Measurements from ENCODE around the gene VIPR2.

VIPR2 gene

DNA sequence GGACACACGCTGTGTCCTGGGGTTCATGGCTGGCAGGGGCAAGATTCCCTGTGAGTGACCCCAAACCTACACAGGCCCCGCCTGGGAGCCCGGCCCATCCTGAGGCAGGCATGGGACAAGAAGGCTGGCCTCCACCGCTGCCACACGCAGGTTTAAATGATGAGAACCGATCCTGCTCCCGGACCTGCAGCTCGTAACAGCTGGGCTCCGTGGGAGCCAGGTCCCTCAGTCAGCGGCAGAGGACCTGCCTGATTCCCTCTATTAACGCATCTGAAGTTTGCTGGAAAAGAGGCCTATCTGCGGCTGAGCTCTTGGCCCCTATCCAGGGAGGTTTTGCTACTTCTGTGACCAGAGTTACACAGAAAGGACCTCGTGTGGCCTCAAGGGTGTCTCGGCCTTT is 112.3 kb downstream of the VIPR2 start:
- POLR2A ChIA-PET: no interaction called here
- Histone ChIP-seq H3K9me3 (ENCODE audit: control extremely low read depth in 1 of 5, control insufficient read depth in 4 of 5, insufficient read depth in 2 of 5, low read depth in 1 of 5, low read length in 4 of 5) (peaks cover 0 to 5% (median 0%) of the 10 kb centered on the region in 5 experiments), H3K36me3 (ENCODE audit: control insufficient read depth in 4 of 4, insufficient read depth in 4 of 4, low read length in 3 of 4) (no peaks in the 10 kb centered on the region), H3K27ac (ENCODE audit: insufficient read depth in 1 of 2, low read depth in 1 of 2, low read length in 2 of 2, poor library complexity in 1 of 2, severe bottlenecking in 2 of 2) (no peak overlapping the region), H3K4me1 (ENCODE audit: control extremely low read depth in 1 of 4, control insufficient read depth in 4 of 4, insufficient read depth in 4 of 4, low read length in 3 of 4) (peaks cover 0 to 16% (median 14%) of the 10 kb centered on the region in 4 experiments), H3K27me3 (replicated peaks in 2 of 5; ENCODE audit: control insufficient read depth in 4 of 5, insufficient read depth in 5 of 5, low read length in 4 of 5) (peaks cover 0 to 39% (median 9%) of the 10 kb centered on the region in 5 experiments), H3K4me3 (ENCODE audit: control insufficient read depth in 1 of 7, extremely low read depth in 1 of 7, insufficient read depth in 4 of 7, low read depth in 2 of 7, low read length in 6 of 7) (no peak overlapping the region)
- 97% methylated on average over 14 of the region's 14 CpGs for WGBS (ENCODE audit: insufficient coverage)
- CTCF ChIA-PET: interaction anchor here (0.9 kb wide), 1 partner anchor 55 kb away, joined by 3 read pairs; no protein-coding TSS in a partner anchor
- DNase-seq: no peak

DNA sequence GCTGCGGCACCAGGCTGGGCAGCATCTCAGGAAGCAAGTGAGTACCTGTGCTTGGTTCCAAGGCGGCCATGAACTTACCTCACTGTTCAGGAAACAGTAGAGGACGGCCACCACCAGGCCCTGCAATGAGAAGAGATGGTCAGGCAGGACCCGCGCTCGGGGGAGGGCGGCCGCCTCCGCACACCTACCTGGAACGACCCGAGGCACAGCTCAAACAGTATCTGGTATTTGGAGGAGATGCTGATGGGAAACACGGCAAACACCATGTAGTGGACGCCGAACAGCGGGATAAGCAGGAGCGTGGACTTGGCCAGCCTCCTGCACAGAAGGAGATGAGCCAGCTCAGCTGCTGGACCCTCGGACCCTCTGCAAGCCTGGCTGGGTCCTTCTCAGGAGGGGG is 112.9 kb downstream of the VIPR2 start:
- peaks cover 0 to 5% (median 0%) of the 10 kb centered on the region in 5 experiments for H3K9me3 ChIP-seq (ENCODE audit: control extremely low read depth in 1 of 5, control insufficient read depth in 4 of 5, insufficient read depth in 2 of 5, low read depth in 1 of 5, low read length in 4 of 5)
- no peaks in the 10 kb centered on the region for H3K36me3 ChIP-seq (ENCODE audit: control insufficient read depth in 4 of 4, insufficient read depth in 4 of 4, low read length in 3 of 4)
- peaks cover 0 to 39% (median 9%) of the 10 kb centered on the region in 5 experiments for H3K27me3 ChIP-seq (replicated peaks in 2 of 5; ENCODE audit: control insufficient read depth in 4 of 5, insufficient read depth in 5 of 5, low read length in 4 of 5)
- POLR2A ChIA-PET: no interaction called here
- H3K27ac ChIP-seq (ENCODE audit: insufficient read depth in 1 of 2, low read depth in 1 of 2, low read length in 2 of 2, poor library complexity in 1 of 2, severe bottlenecking in 2 of 2): no peak overlapping the region
- no peak overlapping the region for H3K4me3 ChIP-seq (ENCODE audit: control insufficient read depth in 1 of 7, extremely low read depth in 1 of 7, insufficient read depth in 4 of 7, low read depth in 2 of 7, low read length in 6 of 7)
- CTCF ChIA-PET: interaction anchor here (0.9 to 1.4 kb wide), 2 partner anchors 54 to 55 kb away, joined by 3 to 4 read pairs; no protein-coding TSS in a partner anchor
- DNase-seq: no peak
- 99% methylated on average over 17 of the region's 17 CpGs for WGBS (ENCODE audit: insufficient coverage)
- H3K4me1 ChIP-seq (ENCODE audit: control extremely low read depth in 1 of 4, control insufficient read depth in 4 of 4, insufficient read depth in 4 of 4, low read length in 3 of 4): peaks cover 0 to 11% (median 9%) of the 10 kb centered on the region in 4 experiments

DNA sequence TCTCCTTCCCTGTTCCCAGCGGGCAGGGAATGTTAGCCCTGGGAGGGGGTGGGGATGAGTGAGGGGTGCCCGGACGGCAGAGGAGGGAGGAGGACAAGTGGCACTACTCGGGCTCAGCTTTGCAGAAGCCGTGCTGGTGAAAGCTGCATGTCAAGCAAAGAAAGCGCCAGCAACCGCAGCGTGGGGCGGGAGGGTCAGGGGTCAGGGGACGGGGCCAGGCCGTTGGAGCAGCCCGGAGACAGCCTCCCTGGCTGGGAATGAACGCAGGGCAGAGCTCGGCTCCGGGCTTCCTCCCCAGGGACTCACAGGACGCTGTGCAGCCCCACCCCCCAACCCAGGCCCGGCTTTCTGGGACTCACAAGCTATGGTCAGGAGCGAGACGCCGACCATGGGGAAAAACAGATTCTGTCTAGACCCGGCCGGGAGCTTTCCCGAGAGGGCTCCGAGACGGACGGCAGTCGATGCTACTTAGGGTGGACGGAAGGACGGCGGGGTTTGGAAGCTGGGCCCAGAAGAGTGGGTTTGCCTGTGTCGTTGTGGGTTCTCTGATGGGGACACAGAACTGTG is 113.4 kb downstream of the VIPR2 start:
- no peak overlapping the region for H3K27ac ChIP-seq (ENCODE audit: insufficient read depth in 1 of 2, low read depth in 1 of 2, low read length in 2 of 2, poor library complexity in 1 of 2, severe bottlenecking in 2 of 2)
- peaks cover 0 to 5% (median 0%) of the 10 kb centered on the region in 5 experiments for H3K9me3 ChIP-seq (ENCODE audit: control extremely low read depth in 1 of 5, control insufficient read depth in 4 of 5, insufficient read depth in 2 of 5, low read depth in 1 of 5, low read length in 4 of 5)
- H3K27me3 ChIP-seq (replicated peaks in 2 of 5; ENCODE audit: control insufficient read depth in 4 of 5, insufficient read depth in 5 of 5, low read length in 4 of 5): peaks cover 0 to 39% (median 9%) of the 10 kb centered on the region in 5 experiments
- H3K36me3 ChIP-seq (ENCODE audit: control insufficient read depth in 4 of 4, insufficient read depth in 4 of 4, low read length in 3 of 4): no peaks in the 10 kb centered on the region
- ChIA-PET CTCF (interaction anchor here (1.4 to 1.6 kb wide), 2 partner anchors 19 to 54 kb away, joined by 4 read pairs; no protein-coding TSS in a partner anchor), POLR2A (no interaction called here)
- peaks cover 0 to 10% (median 8%) of the 10 kb centered on the region in 4 experiments for H3K4me1 ChIP-seq (ENCODE audit: control extremely low read depth in 1 of 4, control insufficient read depth in 4 of 4, insufficient read depth in 4 of 4, low read length in 3 of 4)
- peak overlapping the region in 6 of 7 experiments; percentile 25 to 78 (median 64) for H3K4me3 ChIP-seq (ENCODE audit: control insufficient read depth in 1 of 7, extremely low read depth in 1 of 7, insufficient read depth in 4 of 7, low read depth in 2 of 7, low read length in 6 of 7)
- DNase-seq: no peak
- WGBS (ENCODE audit: insufficient coverage): 70% methylated on average over 28 of the region's 31 CpGs

DNA sequence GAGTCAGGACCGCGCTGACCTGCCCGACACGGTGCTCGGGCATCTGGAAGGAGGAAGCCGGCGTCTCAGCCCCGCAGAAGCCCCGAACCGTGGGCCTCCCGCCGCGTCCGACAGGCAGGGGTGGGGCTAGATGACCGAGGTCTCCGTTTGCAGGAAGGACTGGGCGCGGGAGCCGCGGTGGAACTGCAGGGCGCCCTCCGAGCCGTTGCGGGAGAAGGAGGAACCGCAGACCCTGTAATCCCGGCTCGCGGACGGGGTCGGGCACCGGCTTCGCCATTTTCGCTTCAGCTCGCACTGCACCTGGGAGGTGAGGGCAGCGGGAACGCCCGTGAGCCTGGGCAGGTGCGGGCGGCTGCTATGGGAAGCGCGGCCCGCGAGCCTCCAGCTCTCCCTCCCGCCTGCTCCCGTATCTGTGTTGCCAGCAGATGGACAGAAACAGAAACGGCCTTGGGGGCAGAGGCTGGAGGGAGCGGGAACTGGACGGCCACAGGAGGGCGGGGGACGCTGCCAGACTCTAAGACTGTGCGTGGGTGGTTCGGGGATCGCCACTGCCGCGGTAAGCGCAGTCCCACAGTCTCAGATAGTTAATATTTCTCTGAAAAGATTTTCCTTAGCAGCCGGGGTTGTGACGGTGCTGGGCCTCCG is 114.1 kb downstream of the VIPR2 start:
- peak; percentile 46 to 68 (median 62) for DNase-seq
- POLR2A ChIA-PET: no interaction called here

DNA sequence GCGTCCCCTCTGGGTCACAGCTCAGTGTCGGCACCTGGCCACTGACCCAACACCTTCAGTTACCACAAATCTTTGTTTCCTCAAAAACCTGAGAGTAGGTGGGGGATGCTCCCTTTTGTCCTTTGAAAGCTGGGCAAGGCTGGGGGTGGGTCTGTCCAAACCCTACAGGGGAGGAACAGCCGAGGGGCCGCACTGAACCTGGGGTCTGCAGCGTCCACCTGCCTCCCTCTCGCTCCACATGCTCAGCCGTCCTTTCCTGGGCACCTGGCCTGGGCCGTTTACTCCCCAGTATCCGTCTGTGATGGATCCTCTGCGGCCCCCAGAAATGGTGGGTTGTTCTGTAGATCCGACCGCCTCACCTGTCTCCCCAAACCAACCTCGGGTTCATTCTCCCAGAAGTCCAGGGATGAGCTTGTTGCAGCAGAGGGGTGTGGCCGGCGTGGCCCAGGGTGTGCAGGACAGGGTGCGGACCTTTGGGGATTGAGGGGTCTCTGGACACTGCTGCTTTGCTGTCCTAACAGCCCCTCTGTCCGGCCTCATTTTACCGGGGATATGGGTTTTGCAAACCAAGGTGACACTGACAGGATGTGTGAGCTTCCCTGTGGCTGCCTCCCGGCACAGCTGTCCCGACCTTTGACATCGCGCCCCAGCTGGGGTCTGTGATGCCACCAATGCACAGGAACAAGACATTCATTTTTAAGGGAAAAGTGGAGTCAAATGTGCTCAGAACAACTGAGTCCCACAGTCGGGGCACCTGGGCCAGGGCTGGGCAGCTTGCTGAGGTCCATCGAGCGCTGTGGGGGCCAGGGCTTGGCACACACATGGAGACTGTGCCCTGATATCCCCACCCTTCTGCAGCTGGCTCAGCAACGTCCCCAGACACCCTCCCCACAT is 115.9 kb downstream of the VIPR2 start:
- Histone ChIP-seq H3K9me3 (ENCODE audit: control extremely low read depth in 1 of 5, control insufficient read depth in 4 of 5, insufficient read depth in 2 of 5, low read depth in 1 of 5, low read length in 4 of 5) (peaks cover 0 to 5% (median 0%) of the 10 kb centered on the region in 5 experiments), H3K4me3 (ENCODE audit: control insufficient read depth in 1 of 7, extremely low read depth in 1 of 7, insufficient read depth in 4 of 7, low read depth in 2 of 7, low read length in 6 of 7) (no peak overlapping the region), H3K27me3 (replicated peaks in 2 of 5; ENCODE audit: control insufficient read depth in 4 of 5, insufficient read depth in 5 of 5, low read length in 4 of 5) (peaks cover 0 to 39% (median 9%) of the 10 kb centered on the region in 5 experiments), H3K36me3 (ENCODE audit: control insufficient read depth in 4 of 4, insufficient read depth in 4 of 4, low read length in 3 of 4) (no peaks in the 10 kb centered on the region), H3K4me1 (ENCODE audit: control extremely low read depth in 1 of 4, control insufficient read depth in 4 of 4, insufficient read depth in 4 of 4, low read length in 3 of 4) (peaks cover 0 to 10% (median 8%) of the 10 kb centered on the region in 4 experiments), H3K27ac (ENCODE audit: insufficient read depth in 1 of 2, low read depth in 1 of 2, low read length in 2 of 2, poor library complexity in 1 of 2, severe bottlenecking in 2 of 2) (no peak overlapping the region)
- ChIA-PET CTCF (no interaction called here), POLR2A (no interaction called here)
- DNase-seq: no peak
- WGBS (ENCODE audit: insufficient coverage): 90% methylated on average over 21 of the region's 26 CpGs

More for the DNA sequence above, 114.1 kb downstream of the VIPR2 start:
- Histone ChIP-seq H3K27ac (ENCODE audit: insufficient read depth in 1 of 2, low read depth in 1 of 2, low read length in 2 of 2, poor library complexity in 1 of 2, severe bottlenecking in 2 of 2) (no peak overlapping the region), H3K27me3 (replicated peaks in 2 of 5; ENCODE audit: control insufficient read depth in 4 of 5, insufficient read depth in 5 of 5, low read length in 4 of 5) (peaks cover 0 to 39% (median 9%) of the 10 kb centered on the region in 5 experiments), H3K4me1 (ENCODE audit: control extremely low read depth in 1 of 4, control insufficient read depth in 4 of 4, insufficient read depth in 4 of 4, low read length in 3 of 4) (peaks cover 0 to 10% (median 8%) of the 10 kb centered on the region in 4 experiments), H3K4me3 (ENCODE audit: control insufficient read depth in 1 of 7, extremely low read depth in 1 of 7, insufficient read depth in 4 of 7, low read depth in 2 of 7, low read length in 6 of 7) (peak overlapping the region; percentile 25 to 78 (median 56)), H3K9me3 (ENCODE audit: control extremely low read depth in 1 of 5, control insufficient read depth in 4 of 5, insufficient read depth in 2 of 5, low read depth in 1 of 5, low read length in 4 of 5) (peaks cover 0 to 5% (median 0%) of the 10 kb centered on the region in 5 experiments), H3K36me3 (ENCODE audit: control insufficient read depth in 4 of 4, insufficient read depth in 4 of 4, low read length in 3 of 4) (no peaks in the 10 kb centered on the region)
- WGBS (ENCODE audit: insufficient coverage): 2% methylated on average over 51 of the region's 59 CpGs
- CTCF ChIA-PET: interaction anchor here (1.4 to 1.6 kb wide), 2 partner anchors 19 to 53 kb away, joined by 4 read pairs; no protein-coding TSS in a partner anchor

DNA sequence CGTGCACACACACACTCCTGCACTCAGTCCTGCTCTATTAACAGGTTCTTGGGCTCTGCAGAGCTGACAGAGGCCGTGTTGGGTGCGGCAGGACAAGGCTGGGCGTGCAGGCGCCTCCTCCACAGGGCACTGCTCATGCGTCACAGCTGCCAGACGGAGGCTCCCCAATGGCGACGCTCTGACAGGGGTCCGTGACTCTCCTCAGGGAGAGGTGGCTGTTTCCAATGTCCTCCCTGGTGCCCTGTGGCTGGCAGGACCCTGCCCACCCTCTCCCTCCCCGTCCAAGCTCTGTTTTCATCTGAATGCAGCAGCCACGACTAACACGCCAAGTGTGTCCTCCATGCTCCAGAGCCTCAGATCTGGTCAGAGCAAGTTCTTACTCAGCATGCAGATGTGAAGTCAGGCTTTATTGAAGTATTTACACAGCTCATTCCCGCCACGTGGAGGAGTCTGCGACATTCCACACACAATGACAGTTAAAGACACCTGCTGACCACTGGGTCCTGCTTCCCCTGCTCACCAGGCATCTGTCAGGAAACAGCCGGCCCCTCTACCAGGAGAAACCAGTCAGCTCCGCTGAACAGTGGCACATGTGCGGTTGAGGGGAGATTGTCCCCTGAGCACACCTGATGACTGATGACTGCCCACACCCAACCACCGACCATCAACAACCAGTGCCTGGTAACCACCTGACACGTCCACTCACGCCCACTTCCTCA is 116.7 kb downstream of the VIPR2 start:
- WGBS (ENCODE audit: insufficient coverage): 93% methylated on average over 19 of the region's 22 CpGs
- CTCF ChIA-PET: no interaction called here
- peaks cover 0 to 5% (median 0%) of the 10 kb centered on the region in 5 experiments for H3K9me3 ChIP-seq (ENCODE audit: control extremely low read depth in 1 of 5, control insufficient read depth in 4 of 5, insufficient read depth in 2 of 5, low read depth in 1 of 5, low read length in 4 of 5)
- H3K4me1 ChIP-seq (ENCODE audit: control extremely low read depth in 1 of 4, control insufficient read depth in 4 of 4, insufficient read depth in 4 of 4, low read length in 3 of 4): peaks cover 0 to 10% (median 8%) of the 10 kb centered on the region in 4 experiments
- peaks cover 0 to 39% (median 9%) of the 10 kb centered on the region in 5 experiments for H3K27me3 ChIP-seq (replicated peaks in 2 of 5; ENCODE audit: control insufficient read depth in 4 of 5, insufficient read depth in 5 of 5, low read length in 4 of 5)
- no peak overlapping the region for H3K4me3 ChIP-seq (ENCODE audit: control insufficient read depth in 1 of 7, extremely low read depth in 1 of 7, insufficient read depth in 4 of 7, low read depth in 2 of 7, low read length in 6 of 7)
- H3K36me3 ChIP-seq (ENCODE audit: control insufficient read depth in 4 of 4, insufficient read depth in 4 of 4, low read length in 3 of 4): no peaks in the 10 kb centered on the region
- DNase-seq: no peak
- H3K27ac ChIP-seq (ENCODE audit: insufficient read depth in 1 of 2, low read depth in 1 of 2, low read length in 2 of 2, poor library complexity in 1 of 2, severe bottlenecking in 2 of 2): no peak overlapping the region
- POLR2A ChIA-PET: no interaction called here
